Gastroesophageal sphincter (tissue), 3 donors: ENCODE data around the gene BRCA1.

ENCODE experiments used
- CTCF ChIP-seq, 4 experiments: fragments of 200-600 bp in 2 of 4; fragments of 450-650 bp in 2 of 4; sonication (generic) in 1 of 4; IDR thresholded peaks; one replicate each; pipeline ENCODE4 v1.5.1; 2017 to 2019; ENCODE audit warnings: antibody characterized with exemption in 4 of 4, mild to moderate bottlenecking in 2 of 4, moderate library complexity in 2 of 4
- EP300 ChIP-seq: sonication (generic); formaldehyde crosslinking; IDR thresholded peaks from one replicate; pipeline ENCODE4 v1.6.1; 2017; ENCODE audit warnings: antibody characterized with exemption, mild to moderate bottlenecking
- POLR2AphosphoS5 ChIP-seq: sonication (generic); formaldehyde crosslinking; IDR thresholded peaks from one replicate; pipeline ENCODE4 v1.6.1; 2017; ENCODE audit warnings: antibody characterized with exemption

- no peak for TF ChIP-seq POLR2AphosphoS5
- no peak for TF ChIP-seq CTCF (IDR thresholded peaks at IDR 0.05)
- TF ChIP-seq EP300, result no peak
Measured at GRCh38 chr17:43056051-43056450, 69.1 kb downstream of the BRCA1 start.
